H9 (cell line): ENCODE measurements around the gene SSTR5. TPM values are rescaled to one million over a fixed set of nuclear protein-coding genes. Genes with fewer than 3 reads are reported as not detected.

Experiments used
- DNase-seq: peaks from one replicate; pipeline ENCODE4 v3.0.0-alpha.2; 2017
- H2AFZ ChIP-seq: one replicate; pipeline ENCODE4 v1.6.1; 2013; ENCODE audit warnings: mild to moderate bottlenecking, low read length, control low read depth, moderate library complexity
- H2AK5ac ChIP-seq: 2 replicates; pipeline ENCODE4 v1.6.1; 2013; ENCODE audit warnings: low read length, control low read depth, mixed read lengths; ENCODE audit not compliant: insufficient read length
- H2BK120ac ChIP-seq: one replicate; pipeline ENCODE4 v1.6.1; 2013; ENCODE audit warnings: low read depth, mild to moderate bottlenecking, low read length, control low read depth, inconsistent platforms; ENCODE audit not compliant: poor library complexity, severe bottlenecking
- H2BK12ac ChIP-seq: 2 replicates; pipeline ENCODE4 v1.6.1; 2013; ENCODE audit warnings: low read length, control low read depth, mixed read lengths, low read depth; ENCODE audit not compliant: insufficient read length
- H2BK15ac ChIP-seq: 2 replicates; pipeline ENCODE4 v1.6.1; 2013; ENCODE audit warnings: low read depth, low read length, control low read depth
- H2BK20ac ChIP-seq: one replicate; pipeline ENCODE4 v1.6.1; 2013; ENCODE audit warnings: low read depth, mild to moderate bottlenecking, low read length, control low read depth, inconsistent platforms; ENCODE audit not compliant: poor library complexity, severe bottlenecking
- H2BK5ac ChIP-seq: 2 replicates; pipeline ENCODE4 v1.6.1; 2013; ENCODE audit warnings: low read length, control low read depth, mixed read lengths; ENCODE audit not compliant: insufficient read length
- H3K14ac ChIP-seq: 2 replicates; pipeline ENCODE4 v1.6.1; 2013; ENCODE audit warnings: low read length, control low read depth; ENCODE audit not compliant: insufficient read depth
- H3K18ac ChIP-seq: 2 replicates; pipeline ENCODE4 v1.6.1; 2013; ENCODE audit warnings: low read depth, mild to moderate bottlenecking, mixed read lengths, low read length, control low read depth; ENCODE audit not compliant: insufficient read length
- H3K23ac ChIP-seq: 2 replicates; pipeline ENCODE4 v1.6.1; 2013; ENCODE audit warnings: low read length, control low read depth, mixed read lengths, low read depth; ENCODE audit not compliant: insufficient read length
- H3K23me2 ChIP-seq: 2 replicates; pipeline ENCODE4 v1.6.1; 2013; ENCODE audit warnings: low read depth, mild to moderate bottlenecking, mixed read lengths, low read length, control low read depth; ENCODE audit not compliant: insufficient read length, poor library complexity, severe bottlenecking
- H3K27ac ChIP-seq: 2 replicates; pipeline ENCODE4 v1.5.1; 2013; ENCODE audit warnings: low read length, control low read depth, mixed read lengths, low read depth; ENCODE audit not compliant: insufficient read length
- H3K27me3 ChIP-seq: 2 replicates; pipeline ENCODE4 v1.6.1; 2013; ENCODE audit warnings: low read length, control low read depth, inconsistent platforms; ENCODE audit not compliant: insufficient read depth
- H3K4ac ChIP-seq: 2 replicates; pipeline ENCODE4 v1.6.1; 2013; ENCODE audit warnings: low read depth, mild to moderate bottlenecking, control low read depth, inconsistent platforms, low read length, moderate library complexity
- H3K4me1 ChIP-seq: 2 replicates; pipeline ENCODE4 v1.6.1; 2013; ENCODE audit warnings: low read length, control low read depth, inconsistent platforms; ENCODE audit not compliant: insufficient read depth
- H3K4me2 ChIP-seq: 2 replicates; pipeline ENCODE4 v1.6.1; 2013; ENCODE audit warnings: low read length, control low read depth, mixed read lengths; ENCODE audit not compliant: insufficient read length, insufficient read depth
- H3K56ac ChIP-seq: 2 replicates; pipeline ENCODE4 v1.6.1; 2013; ENCODE audit warnings: low read depth, mild to moderate bottlenecking, mixed read lengths, low read length, control low read depth; ENCODE audit not compliant: insufficient read length
- H3K79me1 ChIP-seq: 2 replicates; pipeline ENCODE4 v1.6.1; 2013; ENCODE audit warnings: low read depth, mild to moderate bottlenecking, moderate library complexity, low read length, control low read depth, inconsistent platforms; ENCODE audit not compliant: insufficient read depth, poor library complexity, severe bottlenecking
- H3K79me2 ChIP-seq: 2 replicates; pipeline ENCODE4 v1.6.1; 2013; ENCODE audit warnings: low read length, control low read depth, inconsistent platforms; ENCODE audit not compliant: insufficient read depth
- H3K9ac ChIP-seq: 2 replicates; pipeline ENCODE4 v1.6.1; 2013; ENCODE audit warnings: low read length, control low read depth, mixed read lengths; ENCODE audit not compliant: insufficient read length; ENCODE audit errors: extremely low read depth
- H3K9me3 ChIP-seq: one replicate; pipeline ENCODE4 v1.6.1; 2013; ENCODE audit warnings: low read depth, low read length, inconsistent platforms; ENCODE audit not compliant: control insufficient read depth
- H3T11ph ChIP-seq: one replicate; pipeline ENCODE4 v1.6.1; 2013; ENCODE audit warnings: mild to moderate bottlenecking, low read length, control low read depth, inconsistent platforms
- H4K20me1 ChIP-seq: one replicate; pipeline ENCODE4 v1.6.1; 2013; ENCODE audit not compliant: control insufficient read depth, insufficient read length, insufficient read depth
- H4K5ac ChIP-seq: 2 replicates; pipeline ENCODE4 v1.6.1; 2013; ENCODE audit warnings: low read depth, mild to moderate bottlenecking, mixed read lengths, low read length, control low read depth; ENCODE audit not compliant: insufficient read length
- H4K8ac ChIP-seq: replicated peaks from 2 replicates; pipeline ENCODE4 v1.6.1; 2013; ENCODE audit warnings: low read length, control low read depth, mixed read lengths, low read depth; ENCODE audit not compliant: insufficient read length
- H4K91ac ChIP-seq: 2 replicates; pipeline ENCODE4 v1.6.1; 2013; ENCODE audit warnings: low read depth, mild to moderate bottlenecking, moderate library complexity, mixed read lengths, low read length, control low read depth; ENCODE audit not compliant: insufficient read length
- H3K27ac Mint-ChIP-seq, 3 experiments: 2 replicates in 2 of 3; 3 replicates in 1 of 3; pipeline ENCODE4 v1.8.0; 2020 to 2021; ENCODE audit warnings: mixed read lengths in 3 of 3, mild to moderate bottlenecking in 1 of 3, moderate library complexity in 1 of 3
- H3K27me3 Mint-ChIP-seq: 2 replicates; pipeline ENCODE4 v1.8.0; 2021; ENCODE audit warnings: low read depth, mild to moderate bottlenecking, moderate library complexity, mixed read lengths
- H3K36me3 Mint-ChIP-seq, 3 experiments: 2 replicates in 2 of 3; 3 replicates in 1 of 3; pipeline ENCODE4 v1.8.0; 2020 to 2021; ENCODE audit warnings: low read depth in 3 of 3, mixed read lengths in 3 of 3; ENCODE audit not compliant: insufficient read depth in 1 of 3
- H3K4me1 Mint-ChIP-seq, 2 experiments: 2 replicates each; pipeline ENCODE4 v1.8.0; 2020; ENCODE audit warnings: mixed read lengths in 2 of 2
- H3K4me3 Mint-ChIP-seq, 2 experiments: 2 replicates in 1 of 2; 3 replicates in 1 of 2; pipeline ENCODE4 v1.8.0; 2020 to 2021; ENCODE audit warnings: mild to moderate bottlenecking in 2 of 2, mixed read lengths in 2 of 2, moderate library complexity in 1 of 2
- H3K9me3 Mint-ChIP-seq, 2 experiments: 2 replicates in 1 of 2; 3 replicates in 1 of 2; pipeline ENCODE4 v1.8.0; 2020; ENCODE audit warnings: mild to moderate bottlenecking in 2 of 2, mixed read lengths in 2 of 2, moderate library complexity in 1 of 2
- CTCF ChIP-seq: fragments of 200-600 bp; sonication (generic); conservative IDR thresholded peaks from 3 replicates; pipeline ENCODE4 v1.8.0; 2021; ENCODE audit warnings: antibody characterized with exemption, mild to moderate bottlenecking
- WGBS: extraction: QIAGEN DNeasy Blood & Tissue Kit; methylation state at CpG from one replicate; pipeline ENCODE4 v1.1.7; 2013; ENCODE audit warnings: missing lambda C conversion rate, low lambda C conversion rate, mixed read lengths; ENCODE audit not compliant: insufficient read length; ENCODE audit errors: extremely low coverage; 5-methylcytosine and 5-hydroxymethylcytosine counted together
- total RNA-seq: library from RNA; stranded (reverse); gene quantifications from 2 replicates; pipeline ENCODE4 v1.2.1, GENCODE V29; 2021

SSTR5 gene
- total RNA-seq, 1 experiment from 2014 or later: 0.22 TPM

GRCh38 chr16:1036166-1036565 is 36.4 kb upstream of the SSTR5 start:
- no peak overlapping the region for H4K8ac ChIP-seq
- H3K18ac ChIP-seq: no peak overlapping the region
- peaks cover 4% of the 10 kb centered on the region for H3K23me2 ChIP-seq
- no peak overlapping the region for H4K91ac ChIP-seq
- no peaks in the 10 kb centered on the region for H3K79me1 ChIP-seq
- TF ChIP-seq CTCF: no peak
- H2BK12ac ChIP-seq: no peak overlapping the region
- H3K27me3 ChIP-seq: no peaks in the 10 kb centered on the region
- DNase-seq: no peak
- no peak overlapping the region for H2BK5ac ChIP-seq
- H3K27ac ChIP-seq: no peak overlapping the region
- H3K36me3 Mint-ChIP-seq: no peaks in the 10 kb centered on the region
- no peak overlapping the region for H3K9ac ChIP-seq
- no peak overlapping the region for H3K23ac ChIP-seq
- H4K20me1 ChIP-seq: no peaks in the 10 kb centered on the region
- H2BK120ac ChIP-seq: no peak overlapping the region
- H3K4ac ChIP-seq: no peak overlapping the region
- no peak overlapping the region for H2AFZ ChIP-seq
- H3K4me1 Mint-ChIP-seq: no peaks in the 10 kb centered on the region
- H3K79me2 ChIP-seq: no peaks in the 10 kb centered on the region
- no peak overlapping the region for H3K27ac Mint-ChIP-seq
- no peak overlapping the region for H2AK5ac ChIP-seq
- no peak overlapping the region for H2BK15ac ChIP-seq
- H3K9me3 ChIP-seq: no peaks in the 10 kb centered on the region
- H2BK20ac ChIP-seq: no peak overlapping the region
- no peak overlapping the region for H3K4me2 ChIP-seq
- H3K4me1 ChIP-seq: no peaks in the 10 kb centered on the region
- WGBS: no CpG with 5 or more reads among the region's 15 CpGs
- H3K4me3 Mint-ChIP-seq: no peak overlapping the region
- H4K5ac ChIP-seq: no peak overlapping the region
- no peak overlapping the region for H3K14ac ChIP-seq
- H3K56ac ChIP-seq: no peak overlapping the region
- no peaks in the 10 kb centered on the region; a peak in 1 of 5 replicates for H3K9me3 Mint-ChIP-seq
- H3T11ph ChIP-seq: no peak overlapping the region
- H3K27me3 Mint-ChIP-seq: peaks cover 1% of the 10 kb centered on the region; the same call in 1 of the 2 replicates
